Breast epithelium (tissue), 3 donors: ENCODE data around the gene KCNH6.

Experiments
- POLR2A ChIP-seq: fragments of 450-650 bp; IDR thresholded peaks from one replicate; pipeline ENCODE4 v1.6.1; 2016; ENCODE audit warnings: antibody characterized with exemption, mild to moderate bottlenecking, moderate library complexity
- POLR2AphosphoS5 ChIP-seq, 3 donors: sonication (generic); formaldehyde crosslinking; IDR thresholded peaks; one replicate each; pipeline ENCODE4 v1.6.1; 2017; ENCODE audit warnings: antibody characterized with exemption in 3 of 3
- TF ChIP-seq, protein P1 (sequence below), 3 donors: fragments of 450-650 bp; IDR thresholded peaks; one replicate each; pipeline ENCODE4 v1.5.1; 2016 to 2017; ENCODE audit warnings: antibody characterized with exemption in 3 of 3, mild to moderate bottlenecking in 3 of 3, moderate library complexity in 3 of 3

DNA sequence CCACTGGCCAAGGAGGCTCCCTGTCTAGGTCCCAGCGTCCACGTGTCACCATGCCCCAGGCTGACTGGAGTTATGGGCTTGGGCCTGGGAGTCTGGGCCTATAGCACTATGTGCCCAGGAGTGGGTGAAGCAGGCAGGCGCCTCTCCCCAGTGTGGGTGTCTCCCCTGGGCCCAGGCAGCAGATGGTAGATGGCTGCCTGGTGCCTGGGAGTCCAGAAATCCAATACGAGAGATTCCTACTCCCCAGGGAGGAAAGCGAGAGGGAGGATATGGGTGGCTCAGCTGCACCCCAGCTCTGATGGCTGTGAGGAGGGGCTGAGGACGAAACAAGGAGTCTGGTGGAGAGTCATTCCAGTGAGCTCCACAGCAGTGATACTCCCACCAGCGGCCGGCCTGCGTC is 5.0 kb downstream of the KCNH6 start:
- TF ChIP-seq POLR2A, result no peak
- TF ChIP-seq, protein P1, sequence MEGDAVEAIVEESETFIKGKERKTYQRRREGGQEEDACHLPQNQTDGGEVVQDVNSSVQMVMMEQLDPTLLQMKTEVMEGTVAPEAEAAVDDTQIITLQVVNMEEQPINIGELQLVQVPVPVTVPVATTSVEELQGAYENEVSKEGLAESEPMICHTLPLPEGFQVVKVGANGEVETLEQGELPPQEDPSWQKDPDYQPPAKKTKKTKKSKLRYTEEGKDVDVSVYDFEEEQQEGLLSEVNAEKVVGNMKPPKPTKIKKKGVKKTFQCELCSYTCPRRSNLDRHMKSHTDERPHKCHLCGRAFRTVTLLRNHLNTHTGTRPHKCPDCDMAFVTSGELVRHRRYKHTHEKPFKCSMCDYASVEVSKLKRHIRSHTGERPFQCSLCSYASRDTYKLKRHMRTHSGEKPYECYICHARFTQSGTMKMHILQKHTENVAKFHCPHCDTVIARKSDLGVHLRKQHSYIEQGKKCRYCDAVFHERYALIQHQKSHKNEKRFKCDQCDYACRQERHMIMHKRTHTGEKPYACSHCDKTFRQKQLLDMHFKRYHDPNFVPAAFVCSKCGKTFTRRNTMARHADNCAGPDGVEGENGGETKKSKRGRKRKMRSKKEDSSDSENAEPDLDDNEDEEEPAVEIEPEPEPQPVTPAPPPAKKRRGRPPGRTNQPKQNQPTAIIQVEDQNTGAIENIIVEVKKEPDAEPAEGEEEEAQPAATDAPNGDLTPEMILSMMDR (IDR thresholded peaks at IDR 0.05), result no peak
- no peak for TF ChIP-seq POLR2AphosphoS5 (IDR thresholded peaks at IDR 0.05)
